Suprapubic skin (tissue), 4 donors: ENCODE data around the gene JPH2. TPM values are rescaled to one million over a fixed set of nuclear protein-coding genes. Genes with fewer than 3 reads are reported as not detected.

Experiments used
- DNase-seq, 2 donors: peaks; one replicate each; pipeline ENCODE4 v3.0.0-alpha.2; 2019; ENCODE audit warnings: low spot score in 2 of 2
- H3K27ac ChIP-seq: fragments of 200-600 bp; sonication (generic); one replicate; pipeline ENCODE4 v1.5.1; 2019
- H3K27me3 ChIP-seq: fragments of 200-600 bp; sonication (generic); one replicate; pipeline ENCODE4 v1.5.1; 2019
- H3K36me3 ChIP-seq: fragments of 200-600 bp; sonication (generic); one replicate; pipeline ENCODE4 v1.5.1; 2019
- H3K4me1 ChIP-seq: fragments of 200-600 bp; sonication (generic); one replicate; pipeline ENCODE4 v1.5.1; 2019
- H3K4me3 ChIP-seq: fragments of 200-600 bp; sonication (generic); one replicate; pipeline ENCODE4 v1.5.1; 2019; ENCODE audit warnings: mild to moderate bottlenecking
- H3K9me3 ChIP-seq: fragments of 200-600 bp; sonication (generic); one replicate; pipeline ENCODE4 v1.5.1; 2019
- CTCF ChIP-seq, 2 donors: fragments of 200-600 bp in 1 of 2; fragments of 450-650 bp in 1 of 2; sonication (generic) in 1 of 2; IDR thresholded peaks; one replicate each; pipeline ENCODE4 v1.5.1; 2016 to 2019; ENCODE audit warnings: antibody characterized with exemption in 2 of 2, mild to moderate bottlenecking in 1 of 2, moderate library complexity in 1 of 2
- EP300 ChIP-seq: sonication (generic); formaldehyde crosslinking; IDR thresholded peaks from one replicate; pipeline ENCODE4 v1.6.1; 2017; ENCODE audit warnings: antibody characterized with exemption
- POLR2A ChIP-seq, 2 donors: fragments of 450-650 bp; IDR thresholded peaks; one replicate each; pipeline ENCODE4 v1.6.1; 2017; ENCODE audit warnings: antibody characterized with exemption in 2 of 2, mild to moderate bottlenecking in 2 of 2, moderate library complexity in 2 of 2
- POLR2AphosphoS5 ChIP-seq, 3 donors: sonication (generic); formaldehyde crosslinking; IDR thresholded peaks; one replicate each; pipeline ENCODE4 v1.6.1; 2017; ENCODE audit warnings: antibody characterized with exemption in 3 of 3
- WGBS: methylation state at CpG from one replicate; pipeline ENCODE4 v1.1.5; 2018; 5-methylcytosine and 5-hydroxymethylcytosine counted together
- total RNA-seq, 4 donors: library from RNA; depleted of rRNA; stranded (reverse); fragments of >200 nt; gene quantifications; one replicate each; pipeline ENCODE4 v1.1.0, GENCODE V29; 2016

The JPH2 gene
- total RNA-seq, 4 donors from 2014 or later = 3.8 to 5.0 (median 4.5) TPM

GRCh38 chr20:44123251-44123650 is 63.7 kb downstream of the JPH2 start:
- no peaks in the 10 kb centered on the region for H3K4me1 ChIP-seq
- no peaks in the 10 kb centered on the region for H3K36me3 ChIP-seq
- WGBS = 69% methylated on average over 7 of the region's 7 CpGs
- no peak overlapping the region for H3K27ac ChIP-seq
- peaks cover 21% of the 10 kb centered on the region for H3K27me3 ChIP-seq
- TF ChIP-seq EP300 (no peak), CTCF (IDR thresholded peaks at IDR 0.05) (no peak), POLR2A (IDR thresholded peaks at IDR 0.05) (no peak), POLR2AphosphoS5 (IDR thresholded peaks at IDR 0.05) (no peak)
- H3K9me3 ChIP-seq = no peaks in the 10 kb centered on the region
- no peak overlapping the region for H3K4me3 ChIP-seq
- no peak for DNase-seq

GRCh38 chr20:44120676-44121425 is 66.1 kb downstream of the JPH2 start:
- no peak for TF ChIP-seq POLR2A (IDR thresholded peaks at IDR 0.05)
- TF ChIP-seq POLR2AphosphoS5 (IDR thresholded peaks at IDR 0.05) = no peak
- no peak for TF ChIP-seq EP300
- TF ChIP-seq CTCF (IDR thresholded peaks at IDR 0.05) = no peak
- Histone ChIP-seq H3K4me1 (peaks cover 5% of the 10 kb centered on the region), H3K4me3 (no peak overlapping the region), H3K27ac (no peak overlapping the region), H3K27me3 (peaks cover 24% of the 10 kb centered on the region), H3K36me3 (no peaks in the 10 kb centered on the region), H3K9me3 (no peaks in the 10 kb centered on the region)
- 68% methylated on average over 9 of the region's 9 CpGs for WGBS
- DNase-seq = no peak

- Histone ChIP-seq H3K4me1 (peaks cover 5% of the 10 kb centered on the region), H3K27me3 (peaks cover 34% of the 10 kb centered on the region), H3K36me3 (no peaks in the 10 kb centered on the region), H3K4me3 (no peak overlapping the region), H3K27ac (no peak overlapping the region), H3K9me3 (no peaks in the 10 kb centered on the region)
- no peak for DNase-seq
- 90% methylated on average over 9 of the region's 9 CpGs for WGBS
- TF ChIP-seq EP300 (no peak), POLR2A (IDR thresholded peaks at IDR 0.05) (no peak)
These were observed 68.6 kb downstream of the JPH2 start for GRCh38 chr20:44118185-44119033.

- Histone ChIP-seq H3K9me3 (no peaks in the 10 kb centered on the region), H3K4me1 (peaks cover 5% of the 10 kb centered on the region), H3K27ac (no peak overlapping the region), H3K4me3 (no peak overlapping the region), H3K27me3 (peaks cover 25% of the 10 kb centered on the region), H3K36me3 (no peaks in the 10 kb centered on the region)
- DNase-seq = no peak
- TF ChIP-seq POLR2A (IDR thresholded peaks at IDR 0.05) (no peak), CTCF (IDR thresholded peaks at IDR 0.05) (no peak), EP300 (no peak), POLR2AphosphoS5 (IDR thresholded peaks at IDR 0.05) (no peak)
- WGBS = 84% methylated on average over 8 of the region's 8 CpGs
These were observed 69.4 kb downstream of the JPH2 start for GRCh38 chr20:44117296-44118184.

GRCh38 chr20:44115762-44116644 is 71.0 kb downstream of the JPH2 start:
- no peak for TF ChIP-seq POLR2A (IDR thresholded peaks at IDR 0.05)
- no peak for TF ChIP-seq CTCF (IDR thresholded peaks at IDR 0.05)
- no peak for TF ChIP-seq POLR2AphosphoS5 (IDR thresholded peaks at IDR 0.05)
- TF ChIP-seq EP300 = no peak
- 65% methylated on average over 9 of the region's 76 CpGs for WGBS
- no peaks in the 10 kb centered on the region for H3K36me3 ChIP-seq
- DNase-seq = no peak
- no peaks in the 10 kb centered on the region for H3K9me3 ChIP-seq
- H3K27ac ChIP-seq = no peak overlapping the region
- H3K27me3 ChIP-seq = peaks cover 23% of the 10 kb centered on the region
- peaks cover 5% of the 10 kb centered on the region for H3K4me1 ChIP-seq
- H3K4me3 ChIP-seq = no peak overlapping the region
